Activated CD8-positive, alpha-beta T cell treated with anti-CD3 and anti-CD28 coated beads for 36 hours (primary cell): ENCODE measurements around the gene PTPRN2. TPM values are rescaled to one million over a fixed set of nuclear protein-coding genes. Genes with fewer than 3 reads are reported as not detected.

Experiments used
- ATAC-seq: fragments of 200-7000 bp; cut with Tn5 transposase; one replicate; pipeline ENCODE4 v1.10.0; 2021; ENCODE audit warnings: mild to moderate bottlenecking, moderate library complexity
- CTCF ChIA-PET: fragments of 350-600 bp; sonication (Branson Sonifier 250); formaldehyde crosslinking; loops from one replicate; lab custom pipeline; 2021; ENCODE audit warnings: antibody characterized with exemption; lab: Charles Lee
- POLR2A ChIA-PET: fragments of 350-600 bp; sonication (Branson Sonifier 250); formaldehyde crosslinking; loops from one replicate; lab custom pipeline; 2021; ENCODE audit warnings: antibody characterized with exemption; lab: Charles Lee
- DNase-seq: peaks from one replicate; pipeline ENCODE4 v3.0.0-alpha.2; 2020
- H3K27ac Mint-ChIP-seq: one replicate; pipeline ENCODE4 v1.8.0; 2021; ENCODE audit warnings: mild to moderate bottlenecking, mixed read lengths
- H3K27me3 Mint-ChIP-seq: one replicate; pipeline ENCODE4 v1.8.0; 2021; ENCODE audit warnings: mixed read lengths
- H3K36me3 Mint-ChIP-seq: one replicate; pipeline ENCODE4 v1.8.0; 2021; ENCODE audit warnings: low read depth, mixed read lengths
- H3K4me1 Mint-ChIP-seq: one replicate; pipeline ENCODE4 v1.8.0; 2021; ENCODE audit warnings: low read depth, mixed read lengths
- H3K4me3 Mint-ChIP-seq: one replicate; pipeline ENCODE4 v1.8.0; 2021; ENCODE audit warnings: mild to moderate bottlenecking, moderate library complexity, mixed read lengths
- H3K9me3 Mint-ChIP-seq: one replicate; pipeline ENCODE4 v1.8.0; 2021; ENCODE audit warnings: mixed read lengths
- CTCF ChIP-seq: fragments of 200-600 bp; IDR thresholded peaks from one replicate; pipeline ENCODE4 v1.8.0; 2022; ENCODE audit warnings: antibody characterized with exemption, mild to moderate bottlenecking
- intact Hi-C: fragments of 100-400 bp; cut with micrococcal nuclease; formaldehyde crosslinking; loops from one replicate; pipeline ENCODE4 v1.10.0; 2022
- total RNA-seq, 2 experiments: library from RNA; stranded (reverse); gene quantifications; one replicate each; pipeline ENCODE4 v1.2.3, GENCODE V29; 2021

PTPRN2 gene
- total RNA-seq, 2 experiments from 2014 or later, result 0.49 to 0.65 TPM

GRCh38 chr7:158321936-158322615 is 265.5 kb downstream of the PTPRN2 start:
- H3K4me1 Mint-ChIP-seq, result no peaks in the 10 kb centered on the region
- H3K27ac Mint-ChIP-seq, result no peak overlapping the region
- ChIA-PET CTCF (no interaction called here), POLR2A (no interaction called here)
- TF ChIP-seq CTCF, result no peak
- peaks cover 7% of the 10 kb centered on the region for H3K9me3 Mint-ChIP-seq
- peaks cover 11% of the 10 kb centered on the region for H3K27me3 Mint-ChIP-seq
- no peak overlapping the region for H3K4me3 Mint-ChIP-seq
- H3K36me3 Mint-ChIP-seq, result no peaks in the 10 kb centered on the region
- intact Hi-C loops, result no loop called here
- DNase-seq, result no peak
- ATAC-seq, result no peak

- no peak overlapping the region for H3K4me3 Mint-ChIP-seq
- peaks cover 11% of the 10 kb centered on the region for H3K27me3 Mint-ChIP-seq
- H3K9me3 Mint-ChIP-seq, result no peaks in the 10 kb centered on the region
- no peak overlapping the region for H3K27ac Mint-ChIP-seq
- intact Hi-C loops, result no loop called here
- DNase-seq (no peak), ATAC-seq (no peak)
- H3K36me3 Mint-ChIP-seq, result no peaks in the 10 kb centered on the region
- ChIA-PET POLR2A (no interaction called here), CTCF (no interaction called here)
- H3K4me1 Mint-ChIP-seq, result no peaks in the 10 kb centered on the region
- TF ChIP-seq CTCF, result no peak
These were observed 266.4 kb downstream of the PTPRN2 start for GRCh38 chr7:158321056-158321700.

GRCh38 chr7:158320328-158320727 is 267.3 kb downstream of the PTPRN2 start:
- ChIA-PET CTCF (no interaction called here), POLR2A (no interaction called here)
- Mint-ChIP-seq H3K9me3 (peaks cover 4% of the 10 kb centered on the region), H3K4me1 (no peaks in the 10 kb centered on the region), H3K36me3 (no peaks in the 10 kb centered on the region), H3K27me3 (peaks cover 16% of the 10 kb centered on the region), H3K27ac (no peak overlapping the region), H3K4me3 (no peak overlapping the region)
- no peak for ATAC-seq
- DNase-seq, result no peak
- intact Hi-C loops, result no loop called here
- TF ChIP-seq CTCF, result no peak

GRCh38 chr7:158318511-158318913 is 269.1 kb downstream of the PTPRN2 start:
- H3K36me3 Mint-ChIP-seq, result no peaks in the 10 kb centered on the region
- H3K27me3 Mint-ChIP-seq, result peaks cover 13% of the 10 kb centered on the region
- ATAC-seq, result no peak
- no peaks in the 10 kb centered on the region for H3K4me1 Mint-ChIP-seq
- ChIA-PET CTCF (no interaction called here), POLR2A (no interaction called here)
- no peak overlapping the region for H3K27ac Mint-ChIP-seq
- H3K4me3 Mint-ChIP-seq, result no peak overlapping the region
- DNase-seq, result no peak
- no peak for TF ChIP-seq CTCF
- peaks cover 4% of the 10 kb centered on the region for H3K9me3 Mint-ChIP-seq
- intact Hi-C loops, result no loop called here
